ENCODE measurements around the gene RAP1GDS1. TPM values are rescaled to one million over a fixed set of nuclear protein-coding genes. Genes with fewer than 3 reads are reported as not detected.

Gene RAP1GDS1
- polyA plus RNA-seq, 3 donors: 23.6 to 37.9 (median 37.8) TPM

- no peak for DNase-seq
- no peaks in the 10 kb centered on the region for H3K79me2 ChIP-seq (ENCODE audit: insufficient read depth, low read length)
- H3K27ac Mint-ChIP-seq: no peak overlapping the region
These were observed 229.1 kb downstream of the RAP1GDS1 start for GRCh38 chr4:98490251-98490650.

DNA sequence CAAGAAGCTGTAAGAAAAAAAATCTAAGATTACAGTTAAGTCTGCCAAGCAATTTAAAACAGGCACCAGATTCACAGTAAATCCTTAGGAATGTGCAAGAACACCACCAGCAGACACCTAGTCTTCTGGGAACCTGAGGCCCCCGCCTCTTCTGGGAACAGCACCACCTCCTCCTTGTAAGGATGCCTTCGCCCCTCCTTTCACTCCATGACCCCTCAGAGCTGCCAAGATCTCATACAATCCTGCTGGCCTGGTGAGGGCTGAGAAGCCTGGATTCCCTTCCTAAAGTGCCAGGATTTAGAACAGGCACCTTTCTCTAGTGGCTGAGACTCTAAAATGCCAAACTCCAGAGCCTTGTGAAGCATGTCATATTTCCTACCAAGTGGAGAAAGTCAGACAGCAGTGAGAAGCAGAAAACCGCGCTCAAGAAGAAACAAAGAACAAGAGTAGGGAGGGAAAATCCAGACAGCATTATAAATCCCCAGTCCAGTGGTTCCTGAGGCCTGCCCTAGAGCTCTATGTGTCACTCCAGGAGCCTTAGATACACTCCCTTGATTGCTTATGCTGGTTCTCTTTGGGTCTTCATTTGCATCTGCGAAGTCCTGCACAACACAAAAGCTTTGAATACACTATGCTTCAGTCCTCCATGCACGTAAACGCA is 230.8 kb downstream of the RAP1GDS1 start:
- Histone ChIP-seq H3K4me2 (replicated peaks; ENCODE audit: extremely low read depth, low read length, poor library complexity, severe bottlenecking) (no peak overlapping the region), H3K36me3 (replicated peaks in 1 of 2; ENCODE audit: control insufficient read depth in 1 of 2, insufficient read depth in 2 of 2, low read length in 2 of 2) (no peaks in the 10 kb centered on the region), H3K9ac (ENCODE audit: insufficient read depth, low read length, poor library complexity, severe bottlenecking) (no peak overlapping the region), H4K20me1 (ENCODE audit: insufficient read depth, low read length) (no peaks in the 10 kb centered on the region), H2AFZ (ENCODE audit: insufficient read depth, low read depth, low read length, poor library complexity, severe bottlenecking) (no peak overlapping the region), H3K79me2 (ENCODE audit: insufficient read depth, low read length) (no peaks in the 10 kb centered on the region), H3K27me3 (ENCODE audit: control insufficient read depth in 2 of 2, insufficient read depth in 2 of 2, low read length in 2 of 2) (no peaks in the 10 kb centered on the region), H3K9me3 (replicated peaks in 1 of 2; ENCODE audit: control insufficient read depth in 1 of 2, insufficient read depth in 1 of 2, low read length in 2 of 2) (no peaks in the 10 kb centered on the region), H3K4me1 (ENCODE audit: control insufficient read depth in 1 of 2, insufficient read depth in 2 of 2, low read length in 2 of 2) (no peaks in the 10 kb centered on the region), H3K27ac (ENCODE audit: low read depth in 1 of 2, low read length in 2 of 2) (no peak overlapping the region), H3K4me3 (replicated peaks in 1 of 3; ENCODE audit: low read depth in 2 of 3, low read length in 3 of 3) (no peak overlapping the region)
- no peaks in the 10 kb centered on the region for H3K36me3 Mint-ChIP-seq
- no peak overlapping the region for H3K27ac Mint-ChIP-seq
- H3K4me1 Mint-ChIP-seq: no peaks in the 10 kb centered on the region
- no peak for TF ChIP-seq CTCF (IDR thresholded peaks at IDR 0.05)
- DNase-seq: no peak
- peaks cover 0 to 2% (median 0%) of the 10 kb centered on the region in 3 donors for H3K27me3 Mint-ChIP-seq (ENCODE audit: low read depth in 3 of 3)
- peaks cover 0 to 5% (median 0%) of the 10 kb centered on the region in 7 donors for H3K9me3 Mint-ChIP-seq
- WGBS (ENCODE audit: insufficient coverage): 95% methylated on average over 4 of the region's 7 CpGs
- no peak overlapping the region for H3K4me3 Mint-ChIP-seq
- intact Hi-C loops (cut with micrococcal nuclease): no loop called here

More at GRCh38 chr4:98490251-98490650, 229.1 kb downstream of the RAP1GDS1 start:
- Histone ChIP-seq H3K9me3 (replicated peaks in 1 of 2; ENCODE audit: control insufficient read depth in 1 of 2, insufficient read depth in 1 of 2, low read length in 2 of 2) (no peaks in the 10 kb centered on the region), H2AFZ (ENCODE audit: insufficient read depth, low read depth, low read length, poor library complexity, severe bottlenecking) (no peak overlapping the region), H3K9ac (ENCODE audit: insufficient read depth, low read length, poor library complexity, severe bottlenecking) (no peak overlapping the region), H3K27ac (ENCODE audit: low read depth in 1 of 2, low read length in 2 of 2) (no peak overlapping the region), H3K27me3 (ENCODE audit: control insufficient read depth in 2 of 2, insufficient read depth in 2 of 2, low read length in 2 of 2) (no peaks in the 10 kb centered on the region), H3K4me2 (replicated peaks; ENCODE audit: extremely low read depth, low read length, poor library complexity, severe bottlenecking) (no peak overlapping the region), H3K36me3 (replicated peaks in 1 of 2; ENCODE audit: control insufficient read depth in 1 of 2, insufficient read depth in 2 of 2, low read length in 2 of 2) (no peaks in the 10 kb centered on the region), H4K20me1 (ENCODE audit: insufficient read depth, low read length) (no peaks in the 10 kb centered on the region), H3K4me1 (ENCODE audit: control insufficient read depth in 1 of 2, insufficient read depth in 2 of 2, low read length in 2 of 2) (no peaks in the 10 kb centered on the region), H3K4me3 (replicated peaks in 1 of 3; ENCODE audit: low read depth in 2 of 3, low read length in 3 of 3) (no peak overlapping the region)
- H3K9me3 Mint-ChIP-seq: peaks cover 0 to 5% (median 0%) of the 10 kb centered on the region in 7 donors
- no peak overlapping the region for H3K4me3 Mint-ChIP-seq
- H3K36me3 Mint-ChIP-seq: no peaks in the 10 kb centered on the region
- no CpG with 5 or more reads among the region's 3 CpGs for WGBS (ENCODE audit: insufficient coverage)
- no peak for TF ChIP-seq CTCF (IDR thresholded peaks at IDR 0.05)
- intact Hi-C loops (cut with micrococcal nuclease): no loop called here
- H3K27me3 Mint-ChIP-seq (ENCODE audit: low read depth in 3 of 3): peaks cover 0 to 2% (median 0%) of the 10 kb centered on the region in 3 donors
- H3K4me1 Mint-ChIP-seq: no peaks in the 10 kb centered on the region

All from CD14-positive monocyte (primary cell).